ENCODE measurements around the gene ENGASE.

DNA sequence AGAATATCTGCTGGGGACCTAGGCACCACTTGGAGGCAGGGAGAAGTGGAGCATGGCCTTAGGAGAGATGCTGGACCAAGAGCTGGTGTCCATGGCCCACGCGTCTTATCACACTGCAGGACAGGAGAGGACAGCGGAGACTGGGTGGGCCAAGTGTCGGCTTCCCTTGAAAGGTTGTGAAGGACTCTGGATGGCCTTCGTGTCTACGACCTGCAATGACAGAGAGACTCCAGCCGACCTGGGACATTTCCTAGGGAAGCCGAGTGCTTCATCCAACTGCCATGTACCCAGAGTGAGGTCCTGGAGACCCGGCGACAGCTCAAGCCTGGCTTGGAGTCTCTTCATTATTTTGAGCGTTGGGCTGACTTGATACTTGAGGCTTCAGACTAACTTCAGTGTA is 30.2 kb upstream of the ENGASE start:
- no peak for TF ChIP-seq REST (IDR thresholded peaks at IDR 0.05; ENCODE audit: insufficient read depth in 1 of 2, low read depth in 2 of 2, low read length in 2 of 2)
- no peak for TF ChIP-seq SIN3A (IDR thresholded peaks at IDR 0.05; ENCODE audit: borderline replicate concordance, insufficient read depth, low read length)
- TF ChIP-seq TAF1 (IDR thresholded peaks at IDR 0.05; ENCODE audit: borderline replicate concordance, insufficient read depth, low read length): no peak
- TF ChIP-seq POLR2AphosphoS5 (IDR thresholded peaks at IDR 0.05; ENCODE audit: low read depth, low read length): no peak
